Renal pelvis (tissue), 4 donors: ENCODE results near the gene XPO1. TPM values are rescaled to one million over a fixed set of nuclear protein-coding genes. Genes with fewer than 3 reads are reported as not detected.

Experiments
- DNase-seq: peaks from one replicate; pipeline ENCODE4 v3.0.0-alpha.2; 2013
- polyA plus RNA-seq, 3 donors: library from polyadenylated mRNA; unstranded; fragments of 120-200 nt; gene quantifications; one replicate each; pipeline ENCODE4 v1.2.1, GENCODE V29; 2013; ENCODE audit not compliant: insufficient read length in 3 of 3

The XPO1 gene
- polyA plus RNA-seq, 3 donors = 205 to 268 (median 263) TPM

- DNase-seq = no peak
Measured at GRCh38 chr2:61439241-61440002, 98.7 kb downstream of the XPO1 start.

DNA sequence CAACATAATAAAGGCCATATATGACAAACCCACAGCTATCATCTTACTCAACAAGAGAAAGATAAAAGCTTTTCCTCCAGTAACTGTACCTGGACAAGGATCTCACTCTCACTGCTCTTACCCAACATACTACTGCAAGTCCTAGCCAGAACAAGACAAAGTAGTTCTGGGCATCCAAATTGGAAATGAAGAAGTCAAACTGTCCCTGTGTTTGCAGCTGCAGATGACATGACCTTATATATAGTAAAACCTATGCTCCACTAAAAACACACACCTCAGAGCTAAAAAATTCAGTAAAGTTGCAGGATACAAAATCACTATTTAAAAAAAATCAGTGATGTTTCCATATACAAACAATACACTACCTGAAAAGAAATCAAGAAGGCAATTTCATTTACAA is 99.5 kb downstream of the XPO1 start:
- no peak for DNase-seq

GRCh38 chr2:61437170-61437569 is 101.0 kb downstream of the XPO1 start:
- no peak for DNase-seq

DNA sequence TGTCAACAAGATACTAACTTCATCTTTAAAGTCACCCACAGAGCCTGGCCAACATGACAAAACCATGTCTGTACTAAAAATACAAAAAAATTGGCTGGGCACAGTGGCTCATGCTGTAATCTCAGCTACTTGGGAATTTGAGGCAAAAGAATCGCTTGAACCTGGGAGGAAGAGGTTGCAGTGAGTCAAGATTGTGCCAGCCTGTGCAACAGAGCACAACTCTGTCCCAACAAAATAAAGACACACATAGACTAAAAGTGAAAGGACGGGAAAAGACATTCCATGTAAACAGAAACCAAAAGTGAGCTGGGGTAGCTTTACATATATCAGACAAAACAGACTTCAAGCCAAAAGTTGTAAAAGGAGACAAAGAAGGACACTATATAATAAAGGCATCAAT is 102.1 kb downstream of the XPO1 start:
- DNase-seq = no peak

DNA sequence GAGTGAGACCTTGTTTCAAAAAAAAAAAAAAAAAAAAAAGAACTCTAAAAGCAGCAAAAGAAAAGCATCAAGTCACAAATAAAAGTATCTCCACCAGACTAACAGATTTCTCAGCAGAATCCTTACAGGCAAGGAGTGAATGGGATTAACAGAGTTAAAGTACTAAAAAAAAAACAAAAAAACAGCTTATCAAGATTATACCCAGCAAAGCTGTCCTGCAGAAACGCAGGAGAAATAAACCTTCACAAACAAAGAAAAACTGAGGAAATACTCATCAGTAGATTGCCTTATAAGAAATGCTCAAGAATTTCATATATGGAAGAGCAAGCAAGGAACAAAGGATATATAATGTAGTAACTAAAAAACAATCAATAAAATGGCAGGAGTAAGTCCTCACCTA is 102.9 kb downstream of the XPO1 start:
- no peak for DNase-seq

DNA sequence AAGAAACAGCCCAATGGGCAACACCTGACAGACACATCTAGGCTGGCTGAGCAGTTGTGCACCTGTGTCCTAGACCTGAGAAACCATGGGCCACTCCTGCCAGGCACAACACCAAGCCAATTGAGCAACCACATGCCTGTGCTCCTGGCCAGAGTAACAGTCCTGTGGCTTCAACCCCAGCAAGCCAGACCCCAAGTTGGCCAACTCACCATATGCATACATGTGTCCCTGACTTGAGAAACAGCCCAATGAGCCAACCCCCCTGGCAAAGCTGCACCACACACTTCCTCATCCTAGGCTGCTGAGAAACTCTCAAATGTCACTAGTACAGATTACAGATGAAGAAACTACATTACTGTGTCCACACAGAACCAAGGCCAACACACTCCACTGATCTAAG is 103.8 kb downstream of the XPO1 start:
- no peak for DNase-seq

DNA sequence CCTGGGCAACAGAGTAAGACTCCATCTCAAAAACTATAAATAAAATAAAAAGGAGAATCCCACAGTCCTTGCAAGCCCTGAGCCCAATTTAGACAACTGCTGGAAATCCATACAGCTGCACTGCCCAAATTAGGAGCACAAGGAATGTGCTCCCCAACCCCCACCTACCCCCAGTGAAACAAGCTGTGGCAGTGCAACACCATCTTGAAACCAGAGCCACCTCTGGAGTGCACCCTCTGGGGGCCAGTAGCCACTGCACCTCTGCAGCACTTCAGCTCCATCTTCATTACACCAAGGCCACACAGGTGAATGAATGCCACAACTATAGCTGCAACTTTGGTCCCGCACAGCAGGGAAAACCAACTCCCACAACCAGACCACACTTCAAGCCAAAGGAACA is 104.5 kb downstream of the XPO1 start:
- no peak for DNase-seq

GRCh38 chr2:61432990-61433389 is 105.2 kb downstream of the XPO1 start:
- DNase-seq = no peak

DNA sequence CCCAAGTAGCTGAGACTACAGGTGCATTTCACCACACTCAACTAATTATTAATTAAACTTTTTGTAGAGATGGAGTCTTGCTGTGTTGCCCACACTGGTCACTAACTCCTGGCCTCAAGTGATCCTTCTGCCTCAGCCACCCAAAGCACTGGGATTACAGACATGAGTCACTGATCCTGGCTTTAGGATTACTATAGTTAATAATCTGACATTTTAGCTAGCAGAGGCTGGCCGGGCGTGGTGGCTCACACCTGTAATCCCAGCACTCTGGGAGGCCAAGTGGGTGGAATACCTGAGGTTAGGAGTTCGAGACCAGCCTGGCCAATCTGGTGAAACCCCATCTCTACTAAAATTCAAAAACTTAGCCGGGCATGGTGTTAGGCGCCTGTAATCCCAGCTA is 106.8 kb downstream of the XPO1 start:
- no peak for DNase-seq

Other genes with a start within 250 kb of the XPO1 start
- gene USP34, start 67.3 kb downstream of the XPO1 start, polyA plus RNA-seq = 100 to 1,000 TPM; 111 to 154 (median 132) TPM